Medulla oblongata (tissue), 1 donor: ENCODE data around the gene OR2S2.
A peak's percentile ranks its signal among the peaks of the same experiment; 100 is the strongest.

ENCODE experiments used
- DNase-seq: peaks from one replicate; pipeline ENCODE4 v3.0.0-alpha.2; 2015; ENCODE audit errors: extremely low spot score

The OR2S2 gene

GRCh38 chr9:35909274-35909673, 48.7 kb downstream of the OR2S2 start, which contains the start of gene SPAAR:
Gene SPAAR, plus strand, starts transcription at chr9:35909490. Its CDS starts 974 bp downstream, at chr9:35910464.
- no peak for DNase-seq

DNA sequence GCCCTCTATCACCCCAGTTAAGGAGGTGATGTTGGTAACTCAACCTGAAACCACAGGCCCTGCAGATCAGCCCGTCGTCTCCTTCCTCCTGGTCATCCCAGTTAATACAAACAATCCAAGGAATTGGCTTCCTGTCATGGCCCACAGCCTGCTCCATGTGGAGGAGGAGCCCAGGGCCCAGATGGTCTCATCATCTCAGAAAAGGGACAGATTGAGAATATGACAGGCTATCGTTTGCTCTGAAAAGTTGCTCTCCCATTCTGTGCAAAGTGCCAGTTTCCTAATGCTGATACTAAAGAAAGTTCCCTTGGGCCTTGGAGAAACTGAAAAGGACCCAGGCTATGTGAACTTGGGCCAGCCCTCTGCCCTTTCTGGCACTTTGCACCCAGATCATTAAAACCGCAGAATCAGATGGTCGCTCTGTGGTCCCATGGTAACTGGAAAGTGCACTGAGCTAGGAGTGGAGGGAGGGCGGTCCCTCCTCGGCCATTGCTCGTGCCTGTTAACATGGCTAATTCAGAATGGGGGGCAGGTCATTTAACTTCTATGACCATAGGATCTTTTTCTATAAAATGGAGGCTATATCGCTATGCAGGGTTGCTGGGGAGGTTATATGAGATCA, 49.3 kb downstream of the OR2S2 start:
- DNase-seq: no peak

DNA sequence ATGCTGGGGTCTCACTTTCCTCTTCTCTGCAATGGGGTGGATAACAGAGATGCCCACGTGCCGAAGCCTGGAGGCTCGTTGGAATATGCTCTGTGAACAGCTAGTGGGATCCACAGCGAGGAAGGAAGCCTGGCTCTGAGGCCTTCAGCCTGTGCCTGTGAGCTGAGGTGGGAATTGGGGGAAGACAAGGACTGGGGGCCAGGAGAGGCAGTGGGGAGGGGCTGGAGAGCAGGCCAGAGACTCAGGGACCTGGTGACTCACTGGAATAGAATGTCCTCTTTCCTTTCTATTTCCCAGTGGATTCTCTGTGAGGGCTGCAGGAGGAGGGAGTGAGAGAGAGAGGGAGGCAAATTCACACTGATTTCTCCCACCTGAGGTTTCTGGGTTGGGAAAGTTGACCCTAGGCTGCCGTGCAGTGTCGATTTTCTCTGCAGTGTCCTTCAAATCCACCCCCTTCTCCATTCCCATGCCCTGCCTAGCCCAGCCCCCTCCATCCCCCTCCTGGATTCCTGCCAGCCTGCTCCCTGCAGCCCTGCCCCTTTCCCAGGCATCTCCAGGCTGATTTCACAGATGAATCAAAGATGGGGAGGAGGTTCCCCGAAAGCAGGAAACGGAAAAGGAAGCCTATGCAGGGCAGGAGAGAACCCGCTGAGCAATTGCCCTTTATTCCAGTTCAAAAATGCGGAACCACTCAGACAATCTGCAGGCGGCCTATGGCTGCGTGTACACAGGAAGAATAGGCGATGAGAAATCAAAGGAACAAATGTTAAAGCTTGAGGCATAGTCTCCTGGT, 50.0 kb downstream of the OR2S2 start:
- peak; percentile 51 for DNase-seq
